Smooth muscle cell (in vitro differentiated cells): ENCODE measurements around the gene NFE2L1. TPM values are rescaled to one million over a fixed set of nuclear protein-coding genes. Genes with fewer than 3 reads are reported as not detected.
A peak's percentile ranks its signal among the peaks of the same experiment; 100 is the strongest.

Source experiments
- DNase-seq: peaks from one replicate; lab custom pipeline; 2025; ENCODE audit not compliant: unreplicated experiment; lab: John Stamatoyannopoulos, UW
- H2AFZ ChIP-seq: fragments of 200-600 bp; sonication (generic); 2 replicates; pipeline ENCODE4 v1.6.0; 2016; ENCODE audit warnings: antibody characterized with exemption, low read depth, mild to moderate bottlenecking
- H3F3A ChIP-seq: fragments of 200-600 bp; sonication (generic); 2 replicates; pipeline ENCODE4 v1.6.0; 2017; ENCODE audit warnings: antibody characterized with exemption, low read depth
- H3K27ac ChIP-seq: fragments of 200-600 bp; sonication (generic); 2 replicates; pipeline ENCODE4 v1.5.1; 2016; ENCODE audit warnings: low read depth, mild to moderate bottlenecking
- H3K27me3 ChIP-seq: fragments of 200-600 bp; sonication (generic); 2 replicates; pipeline ENCODE4 v1.6.1; 2016; ENCODE audit warnings: low read depth, mild to moderate bottlenecking
- H3K36me3 ChIP-seq: fragments of 200-600 bp; sonication (generic); 2 replicates; pipeline ENCODE4 v1.5.1; 2016; ENCODE audit warnings: low read depth
- H3K4me1 ChIP-seq: fragments of 200-600 bp; sonication (generic); 2 replicates; pipeline ENCODE4 v1.5.1; 2016; ENCODE audit warnings: low read depth
- H3K4me2 ChIP-seq: fragments of 200-600 bp; sonication (generic); 2 replicates; pipeline ENCODE4 v1.6.0; 2016; ENCODE audit warnings: mild to moderate bottlenecking
- H3K4me3 ChIP-seq: fragments of 200-600 bp; sonication (generic); 2 replicates; pipeline ENCODE4 v1.5.1; 2016; ENCODE audit warnings: mild to moderate bottlenecking
- H3K79me2 ChIP-seq: fragments of 200-600 bp; sonication (generic); 2 replicates; pipeline ENCODE4 v1.6.0; 2016; ENCODE audit warnings: low read depth, mild to moderate bottlenecking
- H3K9ac ChIP-seq: fragments of 200-600 bp; sonication (generic); 2 replicates; pipeline ENCODE4 v1.6.0; 2016; ENCODE audit warnings: low read depth
- H3K9me3 ChIP-seq: fragments of 200-600 bp; sonication (generic); replicated peaks from 2 replicates; pipeline ENCODE4 v1.5.1; 2016; ENCODE audit warnings: low read depth
- H4K20me1 ChIP-seq: fragments of 200-600 bp; sonication (generic); 2 replicates; pipeline ENCODE4 v1.6.0; 2016; ENCODE audit warnings: low read depth
- WGBS: methylation state at CpG from one replicate; pipeline ENCODE4 v1.1.7; 2016; ENCODE audit warnings: low lambda C conversion rate; 5-methylcytosine and 5-hydroxymethylcytosine counted together
- polyA plus RNA-seq: library from polyadenylated mRNA; unstranded; fragments of >200 nt; fragmentation: Nextera tagmentation; extraction: Ambion mirVana; gene quantifications from 2 replicates; pipeline ENCODE4 v1.2.1, GENCODE V29; 2016
- total RNA-seq: library from RNA; depleted of rRNA; stranded (reverse); fragments of >200 nt; gene quantifications from 2 replicates; pipeline ENCODE4 v1.2.3, GENCODE V29; 2014
- TF ChIP-seq, protein P1 (sequence below): fragments of 200-600 bp; sonication (generic); IDR thresholded peaks from 2 replicates; pipeline ENCODE4 v1.5.1; 2017; ENCODE audit warnings: borderline replicate concordance, mild to moderate bottlenecking, antibody characterized with exemption; ENCODE audit not compliant: insufficient read depth, poor library complexity, severe bottlenecking

The NFE2L1 gene
- total and polyA plus RNA-seq, 2 experiments from 2014 or later = 61.0 to 103 TPM

DNA sequence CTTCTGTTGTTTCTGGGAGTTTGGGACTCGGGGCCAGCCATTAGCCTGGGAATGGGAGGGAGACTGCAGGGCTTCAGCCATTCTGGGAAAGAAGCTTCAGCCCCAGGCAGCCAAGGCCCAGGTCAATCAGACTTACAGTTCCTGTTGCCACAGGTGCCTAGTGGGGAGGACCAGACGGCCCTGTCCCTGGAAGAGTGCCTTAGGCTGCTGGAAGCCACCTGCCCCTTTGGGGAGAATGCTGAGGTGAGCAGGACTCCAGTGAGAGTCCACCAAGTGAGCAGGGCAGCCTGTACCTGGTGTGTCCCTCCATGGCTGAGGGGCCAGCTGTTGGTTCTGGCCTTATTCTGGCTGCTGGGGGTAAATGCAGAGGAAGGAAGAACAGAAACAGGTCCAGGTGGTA, 8.7 kb downstream of the NFE2L1 start:
- no peak overlapping the region for H3K4me3 ChIP-seq
- H3F3A ChIP-seq = peaks cover 30% of the 10 kb centered on the region
- peaks cover 31% of the 10 kb centered on the region for H3K4me1 ChIP-seq
- no peak for DNase-seq
- TF ChIP-seq, protein P1, sequence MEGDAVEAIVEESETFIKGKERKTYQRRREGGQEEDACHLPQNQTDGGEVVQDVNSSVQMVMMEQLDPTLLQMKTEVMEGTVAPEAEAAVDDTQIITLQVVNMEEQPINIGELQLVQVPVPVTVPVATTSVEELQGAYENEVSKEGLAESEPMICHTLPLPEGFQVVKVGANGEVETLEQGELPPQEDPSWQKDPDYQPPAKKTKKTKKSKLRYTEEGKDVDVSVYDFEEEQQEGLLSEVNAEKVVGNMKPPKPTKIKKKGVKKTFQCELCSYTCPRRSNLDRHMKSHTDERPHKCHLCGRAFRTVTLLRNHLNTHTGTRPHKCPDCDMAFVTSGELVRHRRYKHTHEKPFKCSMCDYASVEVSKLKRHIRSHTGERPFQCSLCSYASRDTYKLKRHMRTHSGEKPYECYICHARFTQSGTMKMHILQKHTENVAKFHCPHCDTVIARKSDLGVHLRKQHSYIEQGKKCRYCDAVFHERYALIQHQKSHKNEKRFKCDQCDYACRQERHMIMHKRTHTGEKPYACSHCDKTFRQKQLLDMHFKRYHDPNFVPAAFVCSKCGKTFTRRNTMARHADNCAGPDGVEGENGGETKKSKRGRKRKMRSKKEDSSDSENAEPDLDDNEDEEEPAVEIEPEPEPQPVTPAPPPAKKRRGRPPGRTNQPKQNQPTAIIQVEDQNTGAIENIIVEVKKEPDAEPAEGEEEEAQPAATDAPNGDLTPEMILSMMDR = no peak
- no peaks in the 10 kb centered on the region for H3K27me3 ChIP-seq
- H3K27ac ChIP-seq = peak overlapping the region; percentile 94
- WGBS = 85% methylated on average over 2 of the region's 2 CpGs
- H3K9ac ChIP-seq = no peak overlapping the region
- peak overlapping the region; percentile 85 for H3K4me2 ChIP-seq
- H3K79me2 ChIP-seq = peaks cover 58% of the 10 kb centered on the region
- peaks cover 77% of the 10 kb centered on the region for H4K20me1 ChIP-seq
- no peaks in the 10 kb centered on the region for H3K9me3 ChIP-seq
- H3K36me3 ChIP-seq = no peaks in the 10 kb centered on the region
- no peak overlapping the region for H2AFZ ChIP-seq

DNA sequence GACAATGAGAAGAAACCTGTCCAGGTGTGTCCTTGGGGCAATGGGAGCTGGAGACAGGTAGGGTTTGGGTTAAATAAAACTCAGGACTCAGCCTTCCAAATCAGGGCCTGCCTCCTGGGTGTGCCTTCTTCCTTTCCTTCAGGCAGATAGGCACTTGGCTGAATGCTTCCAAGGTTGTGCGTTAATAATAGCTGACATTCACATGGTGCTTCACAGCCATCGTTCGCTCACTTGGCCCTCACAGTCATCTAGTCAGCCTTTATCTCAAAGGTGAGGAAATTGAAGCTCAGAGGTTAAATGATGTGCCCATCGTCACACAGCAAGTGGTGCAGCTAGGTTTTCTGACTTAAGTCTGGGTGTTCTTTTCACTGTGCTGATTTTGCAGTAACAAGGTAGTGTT, 9.5 kb downstream of the NFE2L1 start:
- 81% methylated on average over 4 of the region's 4 CpGs for WGBS

DNA sequence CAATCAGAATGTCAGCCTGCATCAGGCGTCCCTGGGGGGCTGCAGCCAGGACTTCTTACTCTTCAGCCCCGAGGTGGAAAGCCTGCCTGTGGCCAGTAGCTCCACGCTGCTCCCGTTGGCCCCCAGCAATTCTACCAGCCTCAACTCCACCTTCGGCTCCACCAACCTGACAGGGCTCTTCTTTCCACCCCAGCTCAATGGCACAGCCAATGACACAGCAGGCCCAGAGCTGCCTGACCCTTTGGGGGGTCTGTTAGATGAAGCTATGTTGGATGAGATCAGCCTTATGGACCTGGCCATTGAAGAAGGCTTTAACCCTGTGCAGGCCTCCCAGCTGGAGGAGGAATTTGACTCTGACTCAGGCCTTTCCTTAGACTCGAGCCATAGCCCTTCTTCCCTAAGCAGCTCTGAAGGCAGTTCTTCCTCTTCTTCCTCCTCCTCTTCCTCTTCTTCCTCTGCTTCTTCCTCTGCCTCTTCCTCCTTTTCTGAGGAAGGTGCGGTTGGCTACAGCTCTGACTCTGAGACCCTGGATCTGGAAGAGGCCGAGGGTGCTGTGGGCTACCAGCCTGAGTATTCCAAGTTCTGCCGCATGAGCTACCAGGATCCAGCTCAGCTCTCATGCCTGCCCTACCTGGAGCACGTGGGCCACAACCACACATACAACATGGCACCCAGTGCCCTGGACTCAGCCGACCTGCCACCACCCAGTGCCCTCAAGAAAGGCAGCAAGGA, 10.4 kb downstream of the NFE2L1 start:
- Histone ChIP-seq H4K20me1 (peaks cover 65% of the 10 kb centered on the region), H3K4me2 (no peak overlapping the region), H3K4me3 (no peak overlapping the region), H3K9ac (no peak overlapping the region), H2AFZ (no peak overlapping the region), H3K79me2 (peaks cover 45% of the 10 kb centered on the region), H3K27ac (peak overlapping the region; percentile 25), H3K9me3 (no peaks in the 10 kb centered on the region), H3K27me3 (no peaks in the 10 kb centered on the region), H3K4me1 (peaks cover 15% of the 10 kb centered on the region), H3F3A (peaks cover 27% of the 10 kb centered on the region), H3K36me3 (peaks cover 4% of the 10 kb centered on the region)
- TF ChIP-seq, protein P1 = no peak
- WGBS = 91% methylated on average over 11 of the region's 11 CpGs
- no peak for DNase-seq

More for the DNA sequence above, 9.5 kb downstream of the NFE2L1 start:
- no peaks in the 10 kb centered on the region for H3K36me3 ChIP-seq
- peaks cover 50% of the 10 kb centered on the region for H3K79me2 ChIP-seq
- no peak for DNase-seq
- no peaks in the 10 kb centered on the region for H3K27me3 ChIP-seq
- TF ChIP-seq, protein P1 = no peak
- H3K9ac ChIP-seq = no peak overlapping the region
- H3F3A ChIP-seq = peaks cover 28% of the 10 kb centered on the region
- H3K9me3 ChIP-seq = no peaks in the 10 kb centered on the region
- H2AFZ ChIP-seq = no peak overlapping the region
- H4K20me1 ChIP-seq = peaks cover 75% of the 10 kb centered on the region
- H3K4me3 ChIP-seq = no peak overlapping the region
- peak overlapping the region; percentile 94 for H3K27ac ChIP-seq
- H3K4me2 ChIP-seq = no peak overlapping the region
- peaks cover 23% of the 10 kb centered on the region for H3K4me1 ChIP-seq
